GM10266 (cell line): ENCODE results near the gene KDM4B.
"Not testable (repeated sequence)": the region's sequence is repeated elsewhere in the genome, so short reads cannot be mapped to it uniquely, and the experiment has no call there.

Source experiments
- DNase-seq: peaks from one replicate; pipeline ENCODE4 v3.0.0; 2012; ENCODE audit errors: extremely low spot score
- TF ChIP-seq, protein P1 (sequence below): IDR thresholded peaks from 2 replicates; pipeline ENCODE4 v1.5.1; 2012; ENCODE audit warnings: mild to moderate bottlenecking, low read depth; ENCODE audit not compliant: control insufficient read depth, insufficient read depth; ENCODE audit errors: missing control alignments

KDM4B gene

DNA sequence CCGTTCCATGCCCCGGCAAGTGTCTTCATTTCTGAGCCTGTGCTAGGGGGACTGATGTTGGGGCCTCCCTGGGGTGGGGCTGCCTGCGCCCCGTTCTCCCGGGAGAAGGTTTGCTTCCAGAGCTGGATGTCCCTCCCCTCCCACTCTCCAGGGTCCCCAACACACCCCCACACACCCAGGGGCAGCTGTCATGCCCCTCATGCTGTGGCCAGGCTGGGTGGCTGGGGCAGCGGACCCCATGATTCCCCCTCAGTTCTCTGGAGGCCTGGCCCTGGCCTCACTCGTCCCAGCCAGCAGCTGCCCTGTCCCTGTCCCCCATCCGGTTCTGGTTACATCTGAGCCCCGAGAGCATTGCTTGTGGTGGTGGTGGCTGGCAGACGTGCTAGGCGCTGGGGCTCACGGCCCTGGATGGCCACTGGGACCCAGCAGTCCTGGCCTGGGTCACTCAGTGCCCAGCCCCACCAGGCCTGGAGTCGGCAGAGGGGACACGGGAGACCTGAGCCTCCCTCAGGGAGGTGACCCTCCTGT, 184.8 kb downstream of the KDM4B start:
- DNase-seq, result no peak
- TF ChIP-seq, protein P1, sequence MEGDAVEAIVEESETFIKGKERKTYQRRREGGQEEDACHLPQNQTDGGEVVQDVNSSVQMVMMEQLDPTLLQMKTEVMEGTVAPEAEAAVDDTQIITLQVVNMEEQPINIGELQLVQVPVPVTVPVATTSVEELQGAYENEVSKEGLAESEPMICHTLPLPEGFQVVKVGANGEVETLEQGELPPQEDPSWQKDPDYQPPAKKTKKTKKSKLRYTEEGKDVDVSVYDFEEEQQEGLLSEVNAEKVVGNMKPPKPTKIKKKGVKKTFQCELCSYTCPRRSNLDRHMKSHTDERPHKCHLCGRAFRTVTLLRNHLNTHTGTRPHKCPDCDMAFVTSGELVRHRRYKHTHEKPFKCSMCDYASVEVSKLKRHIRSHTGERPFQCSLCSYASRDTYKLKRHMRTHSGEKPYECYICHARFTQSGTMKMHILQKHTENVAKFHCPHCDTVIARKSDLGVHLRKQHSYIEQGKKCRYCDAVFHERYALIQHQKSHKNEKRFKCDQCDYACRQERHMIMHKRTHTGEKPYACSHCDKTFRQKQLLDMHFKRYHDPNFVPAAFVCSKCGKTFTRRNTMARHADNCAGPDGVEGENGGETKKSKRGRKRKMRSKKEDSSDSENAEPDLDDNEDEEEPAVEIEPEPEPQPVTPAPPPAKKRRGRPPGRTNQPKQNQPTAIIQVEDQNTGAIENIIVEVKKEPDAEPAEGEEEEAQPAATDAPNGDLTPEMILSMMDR, result no peak

DNA sequence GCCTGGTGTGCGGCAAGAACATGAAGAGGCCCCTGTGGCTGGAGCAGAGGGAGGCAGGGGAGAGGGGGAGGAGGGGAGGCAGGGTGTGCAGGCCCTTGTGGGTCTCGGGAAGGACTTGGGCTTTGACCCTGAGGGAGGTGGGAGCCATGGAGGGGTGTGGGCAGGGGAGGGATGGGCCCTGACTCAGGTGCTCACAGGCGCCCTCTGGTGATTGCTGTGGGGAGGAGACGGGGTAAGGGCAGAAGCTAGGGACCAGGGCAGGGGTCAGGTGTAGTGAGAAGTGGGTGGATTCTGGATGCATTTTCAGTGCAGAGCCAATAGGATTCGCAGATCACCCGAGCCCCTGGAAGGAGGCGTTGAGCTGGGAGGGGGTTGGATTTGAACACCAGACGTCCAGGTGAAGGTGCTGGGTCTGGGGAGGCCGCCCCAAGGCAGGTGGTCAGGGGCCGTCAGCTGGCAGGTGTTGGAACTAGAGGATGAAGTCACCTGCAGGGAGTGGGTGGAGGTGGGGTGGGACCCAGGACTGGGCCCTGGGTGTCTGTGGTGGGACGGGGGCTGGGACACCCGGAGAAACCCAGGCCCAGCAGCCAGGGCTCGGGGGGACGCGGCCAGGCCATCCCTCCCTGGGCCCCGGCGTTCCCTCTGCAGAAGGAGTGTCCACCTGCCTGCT, 185.4 kb downstream of the KDM4B start:
- DNase-seq, result no peak
- TF ChIP-seq, protein P1, result peak; percentile 50

DNA sequence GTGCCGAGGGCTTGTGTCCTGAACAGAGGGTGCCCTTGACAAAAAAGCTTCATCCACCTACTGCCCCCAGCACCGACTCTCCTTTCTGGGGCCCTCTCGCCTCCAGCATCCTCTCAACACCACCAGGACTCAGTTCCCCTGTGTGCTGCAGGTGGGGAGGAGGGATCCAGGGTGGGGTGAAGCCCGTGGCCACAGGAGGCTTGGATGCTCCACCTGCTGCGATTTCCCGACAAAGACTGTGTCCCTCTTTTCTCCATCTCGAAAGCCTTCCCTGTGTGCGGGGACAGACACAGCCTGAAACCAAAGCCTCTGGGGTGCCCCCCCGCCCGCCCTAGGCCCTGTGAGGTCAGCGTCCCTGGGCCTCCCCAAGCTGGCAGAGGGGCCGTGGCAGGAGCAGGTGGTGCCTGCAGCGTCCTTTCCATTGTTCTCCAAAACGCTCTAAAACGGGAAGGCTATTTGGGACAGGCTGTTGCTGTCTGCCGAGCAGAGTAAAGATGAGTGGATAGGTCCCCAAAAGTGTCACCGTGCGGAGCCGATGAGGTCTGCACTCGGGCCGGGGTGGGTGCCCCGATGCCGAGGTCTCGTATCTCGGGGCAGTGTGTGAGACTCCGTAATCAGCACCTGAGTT, 186.0 kb downstream of the KDM4B start:
- DNase-seq, result peak; percentile 17

DNA sequence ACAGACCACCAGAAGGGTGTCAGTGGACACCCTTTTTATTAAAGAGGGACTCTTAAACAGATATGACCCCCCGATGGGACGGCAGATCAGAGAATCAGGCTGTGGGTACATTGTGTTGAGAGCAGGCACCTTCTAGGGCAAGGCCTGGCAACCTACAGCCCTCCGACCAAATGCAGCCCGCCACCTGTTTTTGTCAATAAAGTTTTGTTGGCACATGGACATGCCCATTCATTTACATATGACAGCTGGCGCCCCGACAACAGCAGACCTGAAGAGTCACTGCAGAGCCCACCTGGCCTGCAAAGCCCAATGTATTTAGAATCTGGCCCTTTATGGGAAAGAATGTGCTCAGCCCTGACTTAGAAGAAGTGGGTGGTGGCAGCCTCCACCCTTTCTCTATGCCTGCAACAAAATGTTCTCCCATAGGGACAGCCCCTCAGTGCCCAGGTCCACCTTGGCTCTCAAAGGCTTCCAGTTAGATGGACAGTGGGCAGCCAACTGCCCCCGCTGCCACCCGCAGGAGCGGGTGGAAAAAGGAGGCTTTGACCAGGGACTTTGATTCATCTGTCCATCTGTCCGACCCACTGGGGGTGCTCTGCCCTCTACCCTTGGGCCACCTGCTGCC, 186.8 kb downstream of the KDM4B start:
- DNase-seq, result peak; percentile 22
- TF ChIP-seq, protein P1, result no peak

More for the DNA sequence above, 186.0 kb downstream of the KDM4B start:
- TF ChIP-seq, protein P1, result no peak

DNA sequence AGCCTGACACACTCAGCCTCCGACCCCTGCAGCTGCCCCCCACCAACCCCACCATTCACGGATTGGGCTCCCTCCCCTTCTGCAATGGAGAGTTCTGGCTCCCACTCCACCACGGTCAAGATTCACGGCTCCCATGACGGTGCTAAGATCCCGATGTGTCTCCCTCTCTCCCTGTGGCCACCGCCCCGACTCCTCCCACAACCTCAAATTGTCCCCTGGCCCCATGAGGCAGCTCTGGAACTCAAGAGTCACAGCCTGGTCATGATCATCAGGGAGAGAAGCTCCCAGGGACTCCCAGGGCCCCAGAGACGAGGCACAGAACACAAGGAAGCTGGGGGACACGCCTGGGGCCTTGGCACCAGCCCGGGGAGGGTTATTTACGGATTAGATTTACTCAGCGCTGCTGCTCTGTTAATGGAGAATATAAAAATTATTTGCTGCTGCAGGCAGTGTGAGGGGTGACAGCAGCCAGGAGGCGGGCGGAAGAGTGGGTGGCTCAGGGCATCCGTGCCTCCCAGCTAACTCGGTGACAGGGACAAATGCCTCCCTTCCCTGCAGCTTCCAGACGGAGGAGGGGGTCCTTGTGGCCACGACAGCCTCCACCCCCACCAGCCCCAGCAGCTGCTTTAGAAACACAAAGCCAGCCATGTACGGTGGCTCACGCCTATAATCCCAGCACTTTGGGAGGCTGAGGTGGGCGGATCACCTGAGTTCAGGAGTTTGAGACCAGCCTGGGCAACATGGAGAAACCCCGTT, 187.5 kb downstream of the KDM4B start:
- TF ChIP-seq, protein P1, result no peak
- peak; percentile 9 for DNase-seq

DNA sequence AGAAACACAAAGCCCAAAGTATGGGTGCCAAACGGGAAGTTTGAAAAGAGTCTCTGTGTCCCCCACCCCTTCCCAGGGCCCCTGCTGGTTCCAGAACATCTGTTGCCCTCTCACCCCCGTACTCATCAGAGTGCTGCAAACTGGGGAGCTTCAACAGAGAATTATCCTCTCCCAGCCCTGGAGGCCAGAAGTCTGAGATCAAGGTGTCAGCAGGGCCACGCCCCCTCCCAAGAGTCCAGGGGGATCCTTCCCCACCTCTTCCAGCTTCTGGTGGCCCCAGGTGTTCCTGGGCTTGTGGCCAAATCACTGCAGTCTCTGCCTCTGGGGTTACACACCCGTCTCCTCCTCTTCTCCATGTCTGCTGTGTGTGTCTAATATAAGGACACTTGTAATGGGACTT, 188.3 kb downstream of the KDM4B start:
- TF ChIP-seq, protein P1, result no peak
- no peak for DNase-seq

DNA sequence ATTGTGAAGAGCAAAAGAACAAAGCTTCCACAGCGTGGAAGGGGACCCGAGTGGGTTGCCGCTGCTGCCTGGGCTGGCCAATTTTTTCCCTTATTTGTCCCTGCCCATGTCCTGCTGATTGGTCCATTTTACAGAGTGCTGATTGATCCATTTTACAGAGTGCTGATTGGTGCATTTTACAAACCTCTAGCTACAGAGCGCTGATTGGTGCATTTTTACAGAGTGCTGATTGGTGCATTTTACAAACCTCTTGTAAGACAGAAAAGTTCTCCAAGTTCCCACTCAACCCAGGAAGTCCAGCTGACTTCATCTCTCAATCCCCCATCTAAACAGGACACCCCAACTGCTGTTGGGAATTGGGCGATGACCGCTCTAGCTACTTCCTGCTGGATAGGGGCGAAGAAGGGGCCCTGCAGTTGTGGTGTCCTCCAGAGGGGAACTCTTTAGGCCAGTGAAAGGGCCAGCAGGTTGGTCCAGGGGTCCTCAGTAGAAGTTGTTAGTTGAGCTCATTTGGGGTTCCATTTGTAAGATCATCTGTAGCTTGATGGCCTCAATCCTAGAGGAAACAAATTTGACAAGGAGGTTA, 189.7 kb downstream of the KDM4B start:
- DNase-seq, result not testable (repeated sequence)

DNA sequence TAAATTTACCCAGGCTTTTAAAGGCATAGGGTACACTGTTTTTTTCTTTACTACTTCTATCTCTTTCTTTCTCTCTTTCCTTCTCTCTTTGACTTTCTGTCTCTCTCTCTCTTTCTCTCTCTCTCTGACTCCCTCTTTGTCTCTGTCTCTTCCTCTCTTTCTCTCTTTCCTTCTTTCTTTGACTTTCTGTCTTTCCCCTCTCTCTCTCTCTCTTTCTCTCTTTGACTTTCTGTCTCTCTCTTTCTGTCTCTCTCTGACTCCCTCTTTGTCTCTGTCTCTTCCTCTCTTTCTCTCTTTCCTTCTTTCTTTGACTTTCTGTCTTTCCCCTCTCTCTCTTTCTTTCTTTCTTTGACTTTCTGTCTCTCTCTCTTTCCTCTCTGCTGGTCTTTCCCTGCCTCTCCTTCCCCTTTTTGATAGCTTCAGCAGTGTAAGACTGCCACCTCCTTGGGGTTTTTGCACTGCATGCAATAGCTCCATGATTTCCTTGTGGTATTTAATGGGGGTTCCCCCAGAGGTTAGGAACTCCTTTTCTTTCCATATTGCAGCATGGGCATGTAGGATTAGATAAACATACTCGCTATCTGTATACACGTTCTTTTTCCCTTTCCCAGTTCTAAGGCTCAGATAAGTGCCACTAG, 191.4 kb downstream of the KDM4B start:
- DNase-seq, result not testable (repeated sequence)

DNA sequence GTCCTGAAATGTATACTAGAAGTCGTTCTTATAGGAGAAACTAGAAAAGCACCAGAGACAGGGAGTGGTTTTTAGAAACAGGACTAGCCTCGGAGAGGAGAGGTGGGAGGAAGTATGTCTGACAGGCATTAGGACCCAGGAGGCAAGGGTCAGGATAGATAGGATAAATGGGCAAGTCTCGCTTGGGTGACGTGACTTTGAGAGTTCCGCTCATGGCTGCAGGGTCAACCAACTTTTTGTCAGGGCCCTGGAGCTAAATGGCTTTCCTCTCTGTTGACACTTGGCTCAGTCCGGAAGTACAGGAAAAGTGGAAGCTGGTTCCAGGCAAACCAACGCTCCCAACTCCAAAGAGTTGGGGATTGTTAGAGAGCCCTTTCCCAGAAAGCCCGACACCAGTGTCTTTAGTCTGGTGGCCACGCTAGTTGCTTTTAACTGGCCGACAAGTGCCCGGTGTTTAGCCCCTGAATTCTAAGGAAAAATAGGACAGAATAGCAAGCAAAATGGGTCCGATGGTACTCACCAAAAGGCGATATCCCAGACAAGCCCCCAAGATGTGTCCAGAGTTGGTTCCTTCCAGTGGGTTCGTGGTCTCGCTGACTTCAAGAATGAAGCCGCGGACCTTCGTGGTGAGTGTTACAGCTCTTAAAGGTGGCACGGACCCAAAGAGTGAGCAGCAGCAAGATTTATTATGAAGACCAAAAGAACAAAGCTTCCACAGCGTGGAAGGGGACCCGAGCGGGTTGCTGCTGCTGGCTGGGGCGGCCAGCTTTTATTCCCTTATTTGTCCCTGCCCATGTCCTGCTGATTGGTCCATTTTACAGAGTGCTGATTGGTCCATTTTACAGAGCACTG, 196.2 kb downstream of the KDM4B start:
- not testable (repeated sequence) for DNase-seq
